ENCODE results near the gene LRG1.

LRG1 gene, protein sequence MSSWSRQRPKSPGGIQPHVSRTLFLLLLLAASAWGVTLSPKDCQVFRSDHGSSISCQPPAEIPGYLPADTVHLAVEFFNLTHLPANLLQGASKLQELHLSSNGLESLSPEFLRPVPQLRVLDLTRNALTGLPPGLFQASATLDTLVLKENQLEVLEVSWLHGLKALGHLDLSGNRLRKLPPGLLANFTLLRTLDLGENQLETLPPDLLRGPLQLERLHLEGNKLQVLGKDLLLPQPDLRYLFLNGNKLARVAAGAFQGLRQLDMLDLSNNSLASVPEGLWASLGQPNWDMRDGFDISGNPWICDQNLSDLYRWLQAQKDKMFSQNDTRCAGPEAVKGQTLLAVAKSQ

DNA sequence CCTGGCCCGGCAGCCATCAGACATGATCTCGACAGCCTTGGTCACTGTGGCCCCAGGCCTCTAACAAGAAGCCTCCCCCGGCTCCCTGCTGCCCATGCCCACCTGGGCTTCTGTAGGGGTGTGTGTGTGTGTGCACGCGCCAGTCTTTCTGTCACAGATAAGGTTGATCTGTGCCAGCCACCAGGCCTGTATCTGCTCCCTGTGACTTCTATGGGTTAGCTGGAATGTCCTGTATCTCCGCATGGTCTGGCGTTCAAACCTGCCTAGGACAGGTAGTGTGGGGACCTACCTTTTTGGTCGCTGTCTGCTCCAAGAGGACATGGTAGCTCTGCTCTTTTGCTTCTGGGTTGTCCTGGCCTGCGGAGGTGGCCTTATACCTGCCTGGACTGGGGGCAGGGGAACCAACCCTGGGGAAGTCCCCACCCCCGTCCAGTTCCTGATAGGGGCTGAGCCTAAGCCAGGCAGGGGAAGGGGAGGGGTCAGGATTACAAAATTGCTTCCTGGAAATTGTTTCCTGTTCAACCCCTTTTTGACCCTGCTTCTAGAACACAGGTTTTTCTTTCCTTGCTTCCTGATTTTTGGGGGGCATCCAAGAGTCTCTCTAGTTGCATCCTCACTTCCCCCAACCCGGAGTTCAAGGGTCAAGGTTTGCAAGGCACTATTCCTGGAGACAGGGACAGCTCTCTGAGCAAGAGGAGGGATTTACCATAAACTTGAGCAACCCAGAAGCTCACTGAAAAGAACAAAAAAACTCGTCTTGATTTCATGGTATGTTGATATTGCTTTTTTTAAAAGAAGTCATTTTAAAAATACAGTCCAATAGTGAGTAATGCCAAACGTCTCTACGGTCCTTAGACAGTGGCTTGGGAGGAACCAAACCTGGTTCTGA is at the start of gene LRG1:
Gene LRG1 (minus strand): TSS at position 344 of the 889 bp plus-strand sequence. CDS start 23 bp downstream, at position 321.
- no peak for DNase-seq (ENCODE audit: low read depth, low spot score)

DNA sequence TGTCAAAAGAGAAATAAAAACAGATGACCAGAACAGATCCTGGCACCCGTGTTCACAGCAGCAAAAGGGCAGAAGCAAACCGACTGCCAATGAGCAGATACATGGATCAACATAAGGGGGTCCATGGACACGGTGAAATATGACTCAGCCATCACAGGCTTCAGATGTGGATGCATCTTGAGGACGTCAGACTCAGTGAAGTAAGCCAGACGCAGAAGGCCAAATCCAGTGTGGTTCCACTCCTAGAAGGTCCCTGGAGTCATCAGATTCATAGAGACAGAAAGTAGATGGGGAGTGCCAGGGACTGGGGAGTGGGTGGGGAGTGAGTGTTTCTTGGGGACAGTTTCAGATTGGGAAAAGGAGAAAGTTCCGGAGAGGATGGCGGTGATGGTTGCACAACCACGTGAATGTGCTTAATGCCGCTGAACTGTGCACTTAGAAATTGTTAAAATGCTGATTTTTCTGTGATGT is 48.5 kb upstream of the LRG1 start:
- no peak for DNase-seq (ENCODE audit: low read depth, low spot score)

DNA sequence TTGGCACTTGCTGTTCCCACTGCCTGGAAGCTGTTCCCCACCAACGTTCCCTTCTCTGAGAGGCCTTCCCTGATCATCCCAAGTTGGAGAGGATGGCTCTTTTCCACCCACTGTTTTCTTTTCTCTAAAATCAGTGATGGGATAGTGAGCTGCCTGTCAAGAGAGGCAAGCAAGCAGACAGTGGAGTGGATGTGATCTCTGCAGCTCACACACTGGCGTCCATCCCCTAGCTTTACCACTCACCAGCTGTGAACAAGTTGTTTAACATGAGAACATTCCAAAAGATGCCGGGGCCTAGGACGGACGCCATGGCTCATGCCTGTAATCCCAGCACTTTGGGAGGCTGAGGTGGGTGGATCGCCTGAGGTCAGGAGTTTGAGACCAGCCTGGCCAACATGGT is 47.7 kb upstream of the LRG1 start:
- DNase-seq (ENCODE audit: low read depth, low spot score): no peak

DNA sequence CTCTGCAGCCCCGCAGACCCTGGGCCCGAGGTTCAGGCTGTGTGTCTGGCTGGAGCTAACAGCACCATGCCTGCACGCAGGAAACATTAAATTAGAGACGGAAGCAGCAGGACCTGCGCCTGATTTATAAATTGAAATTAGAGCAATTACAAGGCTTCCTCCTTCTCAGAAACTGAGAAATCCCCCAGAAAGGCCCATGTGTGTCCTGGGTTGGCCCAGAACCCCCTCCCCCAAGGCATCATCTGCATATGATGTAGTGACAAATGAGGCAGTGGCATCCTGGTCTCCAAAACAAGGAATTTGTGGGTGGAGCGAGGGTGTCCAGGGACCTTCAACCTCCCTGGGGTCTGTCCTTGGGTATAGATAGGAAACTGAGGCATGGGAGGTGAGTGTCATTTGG is 46.9 kb upstream of the LRG1 start:
- DNase-seq (ENCODE audit: low read depth, low spot score): no peak

DNA sequence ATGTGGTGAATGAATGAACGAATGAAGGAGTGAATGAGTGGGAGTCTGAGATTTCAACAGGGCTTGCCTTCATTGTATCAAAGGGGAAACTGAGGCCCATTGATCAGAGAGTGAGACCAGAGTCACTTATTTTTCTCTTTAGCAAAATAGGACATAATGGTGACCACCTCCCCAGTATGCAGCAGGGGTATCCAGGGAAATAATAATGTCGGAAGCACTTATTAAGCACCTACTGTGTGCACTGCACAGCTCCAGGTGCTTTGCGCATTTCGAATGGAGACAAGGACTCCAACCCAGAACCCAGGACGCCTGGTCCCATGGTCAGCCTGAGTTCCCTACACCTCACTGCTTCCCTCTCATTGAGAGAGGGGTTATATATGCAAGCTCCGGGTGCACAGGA is 46.4 kb upstream of the LRG1 start:
- no peak for DNase-seq (ENCODE audit: low read depth, low spot score)

DNA sequence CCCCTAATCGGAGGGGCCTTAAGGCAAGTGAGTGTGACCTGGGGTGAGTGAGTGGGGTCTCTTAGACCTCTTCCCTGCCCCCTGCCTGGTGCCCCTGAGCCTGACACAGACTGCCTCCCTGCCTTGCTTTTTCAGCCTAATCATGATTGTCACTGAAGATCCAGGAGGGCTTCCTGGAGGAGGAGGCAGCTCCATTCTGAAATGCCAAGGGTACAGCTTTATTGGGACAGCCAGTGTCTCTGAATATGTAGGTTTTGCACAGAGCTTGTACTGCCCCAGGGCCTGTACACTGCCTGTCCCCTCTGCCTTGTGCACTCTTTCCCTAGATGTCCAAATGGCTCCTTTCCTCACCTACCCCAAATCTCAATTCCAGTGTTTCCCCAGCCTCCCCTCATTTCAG is 45.7 kb upstream of the LRG1 start:
- DNase-seq (ENCODE audit: low read depth, low spot score): no peak

DNA sequence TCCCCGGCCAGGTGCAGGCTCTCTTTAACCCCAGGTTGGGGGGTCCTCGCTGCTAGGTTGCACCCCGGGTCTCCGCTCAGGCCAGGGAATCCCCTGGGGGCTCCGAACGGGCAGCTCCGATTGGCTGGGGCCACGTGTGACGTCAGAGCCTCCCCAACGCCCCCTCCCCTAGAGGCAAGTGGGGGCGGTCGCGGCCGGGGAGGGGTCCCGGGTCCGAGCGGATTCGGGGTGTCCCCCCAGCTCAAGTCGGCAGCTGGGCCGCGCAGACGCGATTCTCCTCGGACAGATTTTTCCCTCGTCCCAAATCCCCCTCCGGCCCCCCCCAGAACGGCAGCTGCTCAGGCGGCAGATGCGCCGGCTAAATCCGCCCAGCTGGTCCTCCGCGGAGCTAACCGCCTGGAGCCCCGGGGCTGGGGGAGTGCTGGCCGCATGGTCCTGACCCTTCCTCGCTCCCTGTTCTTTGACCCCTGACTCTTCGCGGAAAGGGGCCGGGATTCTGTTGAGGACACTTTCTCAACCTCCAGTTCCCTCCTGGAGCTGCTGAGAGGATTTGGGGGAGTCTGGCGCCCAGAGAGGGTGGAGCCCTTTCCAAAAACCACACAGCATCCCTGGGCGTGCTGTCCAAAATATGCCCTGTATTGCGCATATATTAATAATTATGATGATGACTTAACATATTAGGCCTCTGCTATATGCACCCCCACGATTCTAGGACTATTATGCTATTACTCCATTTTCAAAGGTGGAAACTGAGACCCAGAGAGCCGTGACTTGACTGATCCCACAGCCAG is 45.0 kb upstream of the LRG1 start:
- DNase-seq (ENCODE audit: low read depth, low spot score): no peak

DNA sequence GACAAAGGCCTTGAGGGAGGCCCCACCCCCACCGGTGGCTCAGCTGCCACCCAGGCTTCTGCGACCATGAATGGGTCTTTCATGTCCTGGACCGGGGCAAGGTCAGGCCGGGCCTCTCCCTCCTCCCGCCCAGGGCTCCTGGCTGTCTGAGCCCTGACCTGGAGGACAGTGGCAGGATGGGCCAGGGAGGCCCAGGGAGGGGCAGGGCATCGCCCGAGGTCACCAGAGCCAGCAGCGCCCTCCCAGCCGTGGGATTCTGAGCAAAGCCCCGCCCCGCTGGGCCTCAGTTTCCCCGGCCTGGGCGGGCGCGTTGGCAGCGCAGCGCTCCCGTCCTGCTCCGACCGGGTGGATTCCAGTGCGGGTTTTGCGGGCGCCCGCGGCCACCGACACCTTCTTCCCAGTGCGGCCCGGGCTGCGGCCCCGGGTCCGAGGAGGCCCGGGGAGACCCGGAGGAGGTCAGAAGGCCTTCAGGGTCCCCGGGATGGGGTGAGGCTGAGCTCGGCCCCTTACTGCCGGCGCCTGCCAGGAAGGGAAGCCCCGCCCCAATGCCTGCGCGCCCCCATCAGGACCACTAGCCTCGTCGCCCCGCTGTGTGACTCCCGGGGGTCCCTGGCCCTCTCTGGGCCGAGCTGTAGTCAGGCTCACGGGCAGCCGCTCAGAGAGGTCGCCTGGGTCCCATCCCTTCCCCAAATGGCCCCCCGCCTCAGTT is 44.3 kb upstream of the LRG1 start:
- no peak for DNase-seq (ENCODE audit: low read depth, low spot score)

DNA sequence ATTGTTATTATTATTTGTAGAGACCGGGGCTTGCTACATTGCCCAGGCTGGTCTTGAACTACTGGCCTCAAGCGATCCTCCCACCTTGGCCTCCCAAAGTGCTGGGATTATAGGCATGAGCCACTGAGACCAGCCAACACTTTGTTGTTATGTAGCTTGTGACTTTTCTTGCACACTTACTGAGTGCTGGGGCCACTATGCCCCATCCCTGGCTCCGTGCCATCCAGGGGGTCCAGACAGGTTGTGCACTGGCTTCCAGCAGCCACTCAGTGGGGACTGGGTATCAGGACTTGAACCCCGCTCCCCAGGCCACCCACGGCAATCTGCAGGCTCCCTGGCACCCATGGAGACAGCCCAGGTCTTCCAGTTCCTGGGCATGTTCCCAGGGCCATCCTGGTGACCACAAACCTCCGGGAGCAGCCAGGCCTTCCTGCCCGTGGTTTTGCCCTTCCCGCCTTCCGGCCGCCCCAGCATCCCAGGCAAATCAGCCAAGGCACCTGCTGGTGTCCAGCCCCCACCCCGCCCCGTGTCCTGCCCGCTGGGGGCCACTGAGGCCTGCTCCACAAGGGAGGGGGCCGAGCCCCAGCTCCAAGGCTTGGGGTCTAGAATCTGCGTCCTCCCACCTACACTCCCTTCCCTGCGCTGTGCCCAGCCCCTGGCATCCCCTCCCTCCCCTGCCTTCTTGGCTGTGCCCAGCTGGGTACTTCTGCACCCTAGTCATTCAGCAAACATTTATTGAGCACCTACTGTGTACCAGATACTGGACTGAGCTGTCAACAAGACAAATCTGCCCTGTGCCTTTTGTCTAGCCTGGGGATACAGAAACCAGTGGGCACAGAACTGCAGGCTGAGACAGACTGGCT is 43.4 kb upstream of the LRG1 start:
- no peak for DNase-seq (ENCODE audit: low read depth, low spot score)

DNA sequence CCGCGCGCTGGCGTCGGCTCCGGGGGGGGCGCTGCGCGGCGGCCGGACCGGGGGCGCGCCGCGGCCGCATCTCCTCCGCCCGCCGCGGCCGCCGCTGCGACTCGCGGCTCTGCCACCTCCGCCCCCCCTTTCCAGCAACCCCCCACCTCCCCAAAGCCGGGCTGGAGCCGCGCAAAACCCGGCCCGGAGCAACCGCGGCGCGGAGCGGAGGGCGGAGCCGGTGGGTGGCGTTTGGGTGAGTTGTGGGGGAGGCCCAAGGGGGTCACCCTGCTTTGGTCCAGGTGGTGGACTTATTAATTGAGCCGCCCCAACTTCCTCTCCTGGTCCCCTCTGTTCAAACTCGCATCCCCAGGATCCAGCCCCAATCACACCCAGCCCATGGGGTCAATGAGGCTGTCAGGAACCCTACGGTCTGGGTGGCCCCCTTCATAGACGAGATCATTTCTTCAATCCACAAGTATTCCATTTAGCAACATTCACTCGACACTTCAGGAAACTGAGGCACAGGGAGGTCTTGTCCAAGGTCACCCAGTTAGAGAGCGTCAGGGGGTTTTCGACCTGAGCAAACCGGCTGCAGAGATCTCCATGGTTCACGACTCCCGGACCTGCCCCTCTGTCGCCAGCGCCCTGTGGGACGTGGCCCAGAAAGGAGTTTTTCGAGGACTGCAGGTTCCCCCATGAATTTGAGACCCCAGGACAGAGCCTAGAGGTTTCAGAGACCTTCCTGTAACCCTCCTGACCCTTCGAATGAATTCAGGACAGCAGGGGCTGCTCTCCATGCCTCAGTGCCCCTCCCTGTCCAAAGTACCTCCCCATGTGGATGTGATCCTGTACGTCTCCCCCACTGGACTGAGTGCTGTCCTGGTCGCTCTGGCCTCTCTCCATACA is 42.1 kb upstream of the LRG1 start:
- DNase-seq (ENCODE audit: low read depth, low spot score): no peak

DNA sequence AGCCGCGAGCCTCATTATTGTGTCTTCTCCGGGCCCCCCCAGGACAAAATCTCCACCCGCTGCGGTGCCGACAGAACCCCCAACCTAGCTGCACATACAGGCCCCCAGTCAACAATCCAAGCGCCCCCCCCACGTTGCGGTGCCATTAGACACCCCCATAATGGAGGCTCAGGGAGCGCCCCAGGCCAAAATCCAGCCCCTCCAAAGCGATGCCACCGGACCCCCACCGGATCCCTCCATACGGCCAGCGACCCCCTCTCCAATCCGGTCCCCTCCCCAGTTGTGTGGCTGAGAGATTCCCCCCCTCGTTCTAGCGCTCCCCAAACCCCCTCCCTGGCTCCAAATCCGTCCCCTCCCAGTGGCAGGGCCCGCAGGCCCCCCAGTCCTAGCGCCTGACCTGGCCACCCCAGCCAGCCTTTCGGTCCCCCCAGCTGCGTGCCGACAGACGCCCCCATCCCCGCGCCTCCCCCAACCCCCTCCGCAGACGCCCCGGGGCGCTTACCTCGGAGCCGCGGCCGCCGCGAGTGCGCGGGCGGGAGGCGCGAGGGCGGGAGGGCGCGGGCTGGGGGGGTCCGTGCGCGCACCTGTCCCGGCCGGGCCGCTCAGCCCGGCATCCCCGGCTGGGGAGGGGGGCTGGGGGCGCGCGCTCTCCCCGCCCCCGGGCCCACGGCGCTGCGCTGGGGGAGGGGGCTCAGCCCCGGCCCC is 41.3 kb upstream of the LRG1 start:
- DNase-seq (ENCODE audit: low read depth, low spot score): no peak

DNA sequence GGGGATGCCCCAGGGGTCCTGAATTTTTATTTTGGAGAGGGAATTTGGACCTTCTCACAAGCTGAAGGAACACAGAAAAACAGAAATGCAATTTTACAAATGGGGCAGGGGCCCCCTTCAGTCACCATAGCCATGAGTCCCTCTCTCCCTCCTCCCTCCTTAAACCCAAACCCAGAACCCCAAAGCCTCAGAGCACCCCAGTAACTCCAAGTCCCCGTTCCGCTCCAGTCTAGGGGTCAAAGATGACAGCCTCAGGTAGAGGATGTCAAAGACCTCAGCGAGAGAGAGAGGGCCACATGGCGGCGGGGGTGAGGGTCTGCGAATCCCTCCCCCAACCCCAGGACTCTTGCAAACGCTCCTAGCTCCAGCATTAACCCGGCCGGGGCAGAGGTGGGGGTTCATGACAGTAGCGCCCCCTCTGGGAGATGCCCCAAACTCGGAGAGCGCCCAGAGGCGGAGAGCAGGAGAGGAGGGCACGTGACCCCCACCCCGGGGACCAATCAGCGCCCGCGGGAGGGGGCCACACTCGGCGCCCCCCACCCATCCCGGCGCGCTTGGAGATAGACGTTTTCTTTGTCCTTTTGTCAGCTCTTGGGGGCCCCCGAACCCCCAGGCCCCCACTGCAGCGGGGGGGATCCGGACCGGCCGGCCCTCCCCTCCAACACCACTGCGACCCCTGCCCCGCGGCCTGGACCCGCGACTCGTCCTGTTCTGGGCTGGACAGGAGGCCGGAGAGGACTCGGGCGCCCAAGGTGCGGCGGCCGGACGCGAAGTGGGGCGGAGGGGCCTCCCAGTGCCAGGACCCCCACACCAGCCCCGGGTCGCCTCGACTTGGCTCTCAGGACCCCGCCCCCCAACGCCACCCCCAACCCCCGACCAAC is 40.4 kb upstream of the LRG1 start:
- DNase-seq (ENCODE audit: low read depth, low spot score): no peak

DNA sequence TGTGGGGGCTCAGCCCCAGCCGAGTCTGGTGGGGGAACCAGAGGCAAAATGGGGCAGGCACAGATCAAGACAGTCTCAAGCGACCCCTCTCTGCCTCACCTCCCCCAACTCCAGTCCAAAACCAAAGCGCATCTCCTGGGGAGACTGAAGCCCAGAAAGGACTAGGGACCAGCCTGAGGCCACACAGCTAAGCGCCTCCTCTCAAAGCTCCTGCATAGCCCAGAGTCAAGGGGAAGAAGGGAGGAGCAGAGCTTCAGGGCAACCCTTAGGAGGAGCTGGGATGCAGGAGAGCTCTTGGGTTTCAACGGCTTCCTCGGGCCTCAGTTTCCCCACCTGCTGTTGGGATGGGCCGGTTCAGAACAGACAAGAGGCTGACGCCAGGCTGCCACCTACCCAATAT is 39.6 kb upstream of the LRG1 start:
- no peak for DNase-seq (ENCODE audit: low read depth, low spot score)

DNA sequence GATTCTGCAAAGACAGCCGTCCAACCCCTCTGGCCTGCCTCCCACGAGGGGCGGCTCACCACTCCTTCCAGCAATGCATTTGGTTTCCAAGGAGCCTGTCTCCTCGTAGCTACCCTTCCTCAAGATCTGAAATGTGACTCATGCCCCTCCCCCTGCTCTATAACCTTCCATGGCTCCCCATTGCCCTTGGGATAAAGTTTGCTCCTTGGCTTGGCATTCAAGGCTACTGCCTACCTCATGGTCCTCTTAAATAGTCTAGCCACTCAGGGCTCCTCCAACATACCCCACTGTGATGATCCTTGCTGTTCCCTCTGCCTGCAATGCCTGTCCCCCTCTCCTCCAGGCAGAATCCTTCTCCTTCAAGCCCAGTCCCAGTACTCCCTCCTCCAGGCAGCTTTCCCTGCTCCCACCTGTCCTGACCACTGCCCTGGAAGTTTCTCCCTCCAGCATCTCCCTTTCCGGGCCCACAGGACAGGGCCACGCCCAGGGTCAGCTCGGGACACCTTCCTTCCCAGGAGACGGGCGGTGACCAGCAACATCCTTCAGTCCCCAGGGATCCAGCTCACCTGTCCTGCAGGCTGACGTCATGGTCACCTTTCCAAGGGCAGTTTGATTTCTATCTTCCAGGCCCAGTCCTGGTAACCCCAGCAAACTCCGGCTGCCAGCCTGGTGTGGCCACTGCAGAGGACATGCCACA is 38.9 kb upstream of the LRG1 start:
- no peak for DNase-seq (ENCODE audit: low read depth, low spot score)

DNA sequence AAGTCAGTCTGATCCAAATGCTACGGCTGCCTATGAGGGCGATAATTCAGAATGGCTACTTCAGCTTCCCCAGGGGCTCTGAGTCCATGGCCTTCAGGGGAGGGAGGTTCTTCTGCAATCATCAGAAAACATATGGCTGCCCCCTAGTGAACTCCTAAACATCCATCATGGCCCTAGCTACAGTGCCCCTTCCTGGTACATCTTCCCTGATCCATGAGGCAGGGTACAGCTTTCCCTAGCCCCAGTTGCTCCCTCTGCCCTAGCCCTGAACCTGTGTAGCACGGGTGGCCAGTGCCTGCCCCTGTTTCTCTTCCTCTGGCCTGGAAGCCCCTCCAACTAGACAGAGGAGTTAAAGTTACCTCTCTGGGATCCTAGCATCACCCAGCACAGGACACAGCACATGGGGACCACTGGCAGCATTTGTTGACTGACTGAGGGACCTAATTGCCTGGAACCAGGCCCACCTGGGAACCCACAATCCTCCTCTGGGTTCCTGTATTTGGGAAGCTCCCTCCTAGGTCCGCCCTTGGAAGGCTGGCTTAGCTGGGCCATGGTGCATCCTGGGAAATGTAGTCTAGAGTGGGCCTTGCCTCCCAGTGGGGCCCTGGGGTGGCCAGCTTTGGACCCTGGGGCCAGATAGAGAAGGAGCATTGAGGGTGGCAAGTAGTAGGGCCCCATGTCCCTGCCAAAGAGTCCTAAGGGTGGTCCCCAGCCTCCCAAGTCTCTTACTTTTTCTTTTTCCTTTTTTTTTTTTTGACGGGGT is 37.4 kb upstream of the LRG1 start:
- no peak for DNase-seq (ENCODE audit: low read depth, low spot score)

Data from activated CD4-positive, CD25-positive, alpha-beta regulatory T cell treated with anti-CD3 and anti-CD28 coated beads, Interleukin-2, amount 50 U/mL, for 16 hours (primary cell).